Frontal cortex (tissue), 4 donors: Measurements from ENCODE around the gene SLCO1A2. TPM values are rescaled to one million over a fixed set of nuclear protein-coding genes. Genes with fewer than 3 reads are reported as not detected.

Source experiments
- DNase-seq, 2 donors: peaks; one replicate each; pipeline ENCODE4 v3.0.0; 2012; ENCODE audit warnings: low spot score in 2 of 2
- FAIRE-seq: peaks from 2 replicates; lab custom pipeline; 2012; peaks lifted over from hg19 to GRCh38; lab: Jason Lieb, UNC
- total RNA-seq: library from RNA; depleted of rRNA; stranded (reverse); fragments of >200 nt; gene quantifications from one replicate; pipeline ENCODE4 v1.2.3, GENCODE V29; 2014
- donor health status: control.
- donor health status: control.
- donor health status: control.

SLCO1A2 gene
- total RNA-seq, 1 donor from 2014 or later = 4.9 TPM

- DNase-seq (no peak), FAIRE-seq (no peak)
These were observed 110.8 kb downstream of the SLCO1A2 start for GRCh38 chr12:21223930-21224329.

DNA sequence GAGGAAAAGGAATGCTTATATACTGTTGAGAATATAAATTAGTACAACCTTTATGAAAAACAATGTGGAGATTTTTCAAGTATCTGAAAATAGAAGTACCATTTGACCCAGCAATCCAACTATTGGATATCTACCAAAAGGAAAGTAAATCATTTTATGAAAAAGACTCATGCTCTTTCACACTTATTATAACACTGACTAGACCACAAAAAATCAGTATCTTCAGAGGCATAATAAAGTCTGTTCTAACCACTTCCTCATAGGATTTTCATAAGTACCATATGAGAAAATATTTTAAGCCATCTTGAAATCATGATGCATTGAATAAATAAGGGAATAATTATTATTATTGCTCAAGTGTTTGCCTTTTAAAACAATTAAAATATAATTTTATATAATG lies 112.9 kb downstream of the SLCO1A2 start:
- DNase-seq = no peak
- no peak for FAIRE-seq

DNA sequence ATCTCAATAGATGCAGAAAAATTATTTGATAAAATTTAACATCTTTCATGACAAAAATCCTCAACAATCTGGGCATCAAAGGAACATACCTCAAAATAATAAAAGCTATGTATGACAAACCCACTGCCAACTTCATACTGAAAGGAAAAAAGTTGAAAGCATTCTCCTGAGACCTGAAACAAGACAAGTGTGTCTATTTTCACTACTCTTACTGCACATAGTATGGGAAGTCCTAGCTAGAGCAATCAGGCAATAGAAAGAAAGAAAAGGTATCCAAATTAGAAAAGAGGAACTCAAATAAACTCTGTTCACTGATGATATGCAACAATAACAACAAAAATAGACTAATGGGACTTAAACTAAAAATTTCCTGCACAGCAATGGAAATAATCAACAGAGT lies 113.6 kb downstream of the SLCO1A2 start:
- DNase-seq (no peak), FAIRE-seq (no peak)

DNA sequence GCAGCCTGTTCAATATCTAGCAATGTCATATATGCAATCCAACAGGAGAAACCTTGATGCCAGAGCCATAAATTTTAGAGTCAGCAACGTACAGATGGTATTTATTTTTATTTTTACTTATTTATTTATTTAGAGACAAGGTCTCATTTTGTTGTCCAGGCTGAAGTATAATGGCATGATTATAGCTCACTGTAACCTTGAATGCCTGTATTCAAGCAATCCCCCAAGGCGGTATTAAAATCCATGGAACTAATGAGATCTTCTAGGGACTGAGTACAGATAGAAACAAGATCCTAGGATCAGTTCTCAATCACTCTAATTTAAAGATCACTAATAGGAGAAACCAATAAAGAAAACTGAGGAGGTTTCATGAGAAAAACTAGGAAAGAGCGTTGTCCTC lies 114.5 kb downstream of the SLCO1A2 start:
- DNase-seq (no peak), FAIRE-seq (no peak)

- DNase-seq (no peak), FAIRE-seq (no peak)
These were observed 115.5 kb downstream of the SLCO1A2 start for GRCh38 chr12:21219206-21219605.

Other genes with a start within 250 kb of the SLCO1A2 start
- not detected for gene SLCO1B1, start 203.7 kb downstream of the SLCO1A2 start, total RNA-seq
- under 0.01 TPM for gene IAPP, start 38.0 kb upstream of the SLCO1A2 start, total RNA-seq
- 17.5 TPM for gene PYROXD1, start 102.7 kb upstream of the SLCO1A2 start, total RNA-seq
- gene RECQL, start 166.7 kb upstream of the SLCO1A2 start, total RNA-seq = 33.0 TPM
- gene GOLT1B, start 166.9 kb upstream of the SLCO1A2 start, total RNA-seq = 47.7 TPM
- gene SPX, start 191.4 kb upstream of the SLCO1A2 start, total RNA-seq = 0.41 TPM